ENCODE data around the gene MYOZ2.

DNA sequence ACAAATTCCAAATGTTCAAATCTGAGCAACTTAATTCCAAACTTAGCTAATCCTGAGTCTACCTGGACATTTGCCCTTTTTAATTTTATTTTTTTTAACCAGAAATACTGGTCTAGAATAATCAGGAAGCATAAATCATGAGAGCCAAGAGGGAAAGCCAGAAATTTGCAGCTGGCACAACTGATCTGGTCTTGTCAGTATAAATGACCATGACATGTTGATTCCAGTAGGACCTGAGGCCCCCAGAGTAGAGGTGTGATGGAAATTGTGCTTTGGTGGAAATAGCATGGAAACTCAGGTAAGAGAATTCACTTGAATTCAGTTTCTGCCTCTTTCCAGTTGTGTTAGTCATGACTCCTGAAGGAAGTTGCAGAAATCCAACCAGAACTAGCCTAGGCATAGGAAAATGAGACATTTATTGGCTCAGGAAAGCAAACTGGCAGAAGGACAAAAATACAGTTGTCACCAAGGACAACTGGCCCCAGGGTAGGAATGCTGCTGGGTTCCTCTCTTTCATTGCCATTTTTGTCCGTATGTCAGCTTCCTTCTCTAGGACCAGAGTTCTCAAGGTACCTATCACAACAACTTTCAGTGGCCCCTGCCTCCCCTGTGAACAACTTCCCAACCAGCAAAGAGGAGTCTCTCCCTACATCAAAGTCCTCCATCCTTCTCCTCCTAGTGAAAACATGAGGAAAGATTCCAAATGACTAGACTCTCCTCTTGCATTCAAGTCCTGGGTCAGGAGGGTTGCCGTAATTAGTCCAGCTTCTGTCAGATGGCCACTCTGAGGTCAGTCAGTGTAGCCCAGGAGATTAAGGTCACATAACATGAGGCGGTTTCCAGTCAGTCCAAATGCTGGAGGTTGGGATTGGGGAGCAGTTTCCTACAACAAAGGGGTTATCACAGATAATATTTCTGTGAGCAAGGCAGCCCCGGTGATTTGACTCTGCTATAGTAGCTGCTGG is 29.3 kb upstream of the MYOZ2 start:
- TF ChIP-seq, protein P1, sequence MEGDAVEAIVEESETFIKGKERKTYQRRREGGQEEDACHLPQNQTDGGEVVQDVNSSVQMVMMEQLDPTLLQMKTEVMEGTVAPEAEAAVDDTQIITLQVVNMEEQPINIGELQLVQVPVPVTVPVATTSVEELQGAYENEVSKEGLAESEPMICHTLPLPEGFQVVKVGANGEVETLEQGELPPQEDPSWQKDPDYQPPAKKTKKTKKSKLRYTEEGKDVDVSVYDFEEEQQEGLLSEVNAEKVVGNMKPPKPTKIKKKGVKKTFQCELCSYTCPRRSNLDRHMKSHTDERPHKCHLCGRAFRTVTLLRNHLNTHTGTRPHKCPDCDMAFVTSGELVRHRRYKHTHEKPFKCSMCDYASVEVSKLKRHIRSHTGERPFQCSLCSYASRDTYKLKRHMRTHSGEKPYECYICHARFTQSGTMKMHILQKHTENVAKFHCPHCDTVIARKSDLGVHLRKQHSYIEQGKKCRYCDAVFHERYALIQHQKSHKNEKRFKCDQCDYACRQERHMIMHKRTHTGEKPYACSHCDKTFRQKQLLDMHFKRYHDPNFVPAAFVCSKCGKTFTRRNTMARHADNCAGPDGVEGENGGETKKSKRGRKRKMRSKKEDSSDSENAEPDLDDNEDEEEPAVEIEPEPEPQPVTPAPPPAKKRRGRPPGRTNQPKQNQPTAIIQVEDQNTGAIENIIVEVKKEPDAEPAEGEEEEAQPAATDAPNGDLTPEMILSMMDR (IDR thresholded peaks at IDR 0.05; ENCODE audit: low read depth, low read length): no peak
- no peak for TF ChIP-seq EZH2phosphoT487 (IDR thresholded peaks at IDR 0.05; ENCODE audit: low read depth)

Data from OCI-LY3 (cell line).